PFSK-1 (cell line): ENCODE measurements around the gene PCDH8.

ENCODE experiments used
- FOXP2 ChIP-seq: optimal IDR thresholded peaks from 2 replicates; pipeline ENCODE3; 2011; ENCODE audit warnings: borderline replicate concordance, control low read depth, inconsistent platforms; ENCODE audit not compliant: insufficient read depth; ENCODE audit errors: extremely low read length, extremely low read depth
- POLR2AphosphoS5 ChIP-seq: IDR thresholded peaks from 2 replicates; pipeline ENCODE4 v1.6.1; 2012; ENCODE audit warnings: low read depth, mild to moderate bottlenecking, control low read depth, low read length, moderate library complexity
- REST ChIP-seq, 2 experiments: IDR thresholded peaks; 2 replicates each; pipeline versions ENCODE4 v1.6.1 to v1.8.0; 2011 to 2012; ENCODE audit warnings: low read depth in 2 of 2, low read length in 2 of 2, control low read depth in 1 of 2, inconsistent platforms in 1 of 2, mild to moderate bottlenecking in 1 of 2, moderate library complexity in 1 of 2; ENCODE audit not compliant: insufficient read depth in 1 of 2
- SIN3A ChIP-seq: IDR thresholded peaks from 2 replicates; pipeline ENCODE4 v1.6.1; 2012; ENCODE audit warnings: mild to moderate bottlenecking, low read length, moderate library complexity, borderline replicate concordance; ENCODE audit not compliant: insufficient read depth
- TAF1 ChIP-seq: IDR thresholded peaks from 2 replicates; pipeline ENCODE4 v1.6.1; 2012; ENCODE audit warnings: low read length, control low read depth, borderline replicate concordance; ENCODE audit not compliant: insufficient read depth

The PCDH8 gene

GRCh38 chr13:52798770-52799430 lies 49.5 kb downstream of the PCDH8 start:
- TF ChIP-seq REST (IDR thresholded peaks at IDR 0.05; ENCODE audit: insufficient read depth in 1 of 2, low read depth in 2 of 2, low read length in 2 of 2) (no peak), POLR2AphosphoS5 (no peak), TAF1 (no peak), FOXP2 (no peak), SIN3A (no peak)

DNA sequence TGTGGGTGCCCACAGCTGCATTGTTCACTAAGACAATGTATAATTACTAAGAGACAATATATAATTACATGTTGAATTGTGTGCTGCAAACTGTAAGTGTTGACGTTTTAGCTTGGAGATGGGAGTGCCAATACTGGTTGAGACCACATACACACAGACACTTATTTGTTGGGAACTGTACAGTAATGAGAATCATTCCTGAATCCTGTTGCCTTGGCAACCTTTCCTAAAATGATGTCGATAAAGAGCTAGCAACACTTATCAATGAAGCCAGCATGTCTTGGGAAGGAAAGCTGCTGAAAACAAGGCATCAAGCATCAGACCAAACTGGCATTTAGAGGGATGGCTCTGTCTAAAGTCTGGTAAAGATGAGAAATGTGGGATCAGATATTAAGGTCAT lies 51.3 kb downstream of the PCDH8 start:
- no peak for TF ChIP-seq TAF1
- TF ChIP-seq POLR2AphosphoS5, result no peak
- TF ChIP-seq SIN3A, result no peak
- no peak for TF ChIP-seq FOXP2
- TF ChIP-seq REST (IDR thresholded peaks at IDR 0.05; ENCODE audit: insufficient read depth in 1 of 2, low read depth in 2 of 2, low read length in 2 of 2), result no peak

DNA sequence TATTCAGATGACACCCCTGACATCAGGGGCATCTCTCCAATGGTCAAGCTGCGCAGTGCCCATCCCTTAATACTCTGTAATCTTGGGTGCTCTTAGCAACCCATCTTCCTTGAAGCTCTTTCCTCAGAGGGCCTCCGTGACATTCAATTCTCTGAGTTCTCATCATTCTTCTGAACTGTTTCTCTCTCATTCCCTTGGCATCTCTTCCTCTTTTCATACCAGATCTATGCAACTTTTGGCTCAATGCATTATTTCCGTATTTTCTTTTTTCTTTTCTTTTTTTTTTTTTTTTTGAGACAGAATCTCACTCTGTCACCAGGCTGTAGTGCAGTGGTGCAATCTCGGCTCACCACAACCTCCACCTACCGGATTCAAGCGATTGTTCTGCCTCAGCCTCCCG lies 53.9 kb downstream of the PCDH8 start:
- TF ChIP-seq REST (IDR thresholded peaks at IDR 0.05; ENCODE audit: insufficient read depth in 1 of 2, low read depth in 2 of 2, low read length in 2 of 2) (no peak), TAF1 (no peak), POLR2AphosphoS5 (no peak)

GRCh38 chr13:52793515-52794061 lies 54.9 kb downstream of the PCDH8 start:
- no peak for TF ChIP-seq SIN3A
- TF ChIP-seq REST (IDR thresholded peaks at IDR 0.05; ENCODE audit: insufficient read depth in 1 of 2, low read depth in 2 of 2, low read length in 2 of 2), result no peak
- TF ChIP-seq FOXP2, result no peak
- TF ChIP-seq POLR2AphosphoS5, result no peak
- no peak for TF ChIP-seq TAF1
